ENCODE measurements around the gene TMEM132E.

The TMEM132E gene

GRCh38 chr17:34562387-34562786 lies 17.0 kb upstream of the TMEM132E start:
- H3K27ac ChIP-seq (replicated peaks) = no peak overlapping the region
- TF ChIP-seq GABPA (IDR thresholded peaks at IDR 0.05; ENCODE audit: low read depth) = no peak
- peak; percentile 20 for TF ChIP-seq CTCF (IDR thresholded peaks at IDR 0.05; ENCODE audit: insufficient read depth, low read length)
- DNase-seq (ENCODE audit: low read depth in 1 of 2, low spot score in 1 of 2) = no peak
- peaks cover 9% of the 10 kb centered on the region for H3K27me3 ChIP-seq (ENCODE audit: insufficient read depth, poor library complexity, severe bottlenecking)
- H3K4me3 ChIP-seq (replicated peaks; ENCODE audit: insufficient read depth, low read length) = no peak overlapping the region

- peaks cover 5% of the 10 kb centered on the region for H3K27me3 ChIP-seq (ENCODE audit: insufficient read depth, poor library complexity, severe bottlenecking)
- H3K4me3 ChIP-seq (replicated peaks; ENCODE audit: insufficient read depth, low read length) = no peak overlapping the region
- DNase-seq (ENCODE audit: low read depth in 1 of 2, low spot score in 1 of 2) = no peak
- TF ChIP-seq CTCF (IDR thresholded peaks at IDR 0.05; ENCODE audit: insufficient read depth, low read length) = no peak
- no peak for TF ChIP-seq POLR2AphosphoS5 (IDR thresholded peaks at IDR 0.05; ENCODE audit: low read depth)
- no peak for TF ChIP-seq GABPA (IDR thresholded peaks at IDR 0.05; ENCODE audit: low read depth)
- no peak for TF ChIP-seq REST (IDR thresholded peaks at IDR 0.05; ENCODE audit: insufficient replicate concordance, low read depth)
- TF ChIP-seq SPI1 (IDR thresholded peaks at IDR 0.05; ENCODE audit: borderline replicate concordance, low read depth) = no peak
- H3K27ac ChIP-seq (replicated peaks) = no peak overlapping the region
These were observed 13.7 kb upstream of the TMEM132E start for GRCh38 chr17:34565713-34566112.

GRCh38 chr17:34566201-34566600 lies 13.2 kb upstream of the TMEM132E start:
- TF ChIP-seq REST (IDR thresholded peaks at IDR 0.05; ENCODE audit: insufficient replicate concordance, low read depth) (no peak), SPI1 (IDR thresholded peaks at IDR 0.05; ENCODE audit: borderline replicate concordance, low read depth) (no peak), POLR2AphosphoS5 (IDR thresholded peaks at IDR 0.05; ENCODE audit: low read depth) (no peak), CTCF (IDR thresholded peaks at IDR 0.05; ENCODE audit: insufficient read depth, low read length) (no peak), GABPA (IDR thresholded peaks at IDR 0.05; ENCODE audit: low read depth) (no peak)
- DNase-seq (ENCODE audit: low read depth in 1 of 2, low spot score in 1 of 2) = no peak
- no peak overlapping the region for H3K4me3 ChIP-seq (replicated peaks; ENCODE audit: insufficient read depth, low read length)
- H3K27ac ChIP-seq (replicated peaks) = no peak overlapping the region
- peaks cover 5% of the 10 kb centered on the region for H3K27me3 ChIP-seq (ENCODE audit: insufficient read depth, poor library complexity, severe bottlenecking)

GRCh38 chr17:34566873-34567272 lies 12.5 kb upstream of the TMEM132E start:
- Histone ChIP-seq H3K27me3 (ENCODE audit: insufficient read depth, poor library complexity, severe bottlenecking) (peaks cover 5% of the 10 kb centered on the region), H3K27ac (replicated peaks) (no peak overlapping the region), H3K4me3 (replicated peaks; ENCODE audit: insufficient read depth, low read length) (no peak overlapping the region)
- TF ChIP-seq REST (IDR thresholded peaks at IDR 0.05; ENCODE audit: insufficient replicate concordance, low read depth) = no peak
- TF ChIP-seq SPI1 (IDR thresholded peaks at IDR 0.05; ENCODE audit: borderline replicate concordance, low read depth) = no peak
- no peak for TF ChIP-seq POLR2AphosphoS5 (IDR thresholded peaks at IDR 0.05; ENCODE audit: low read depth)
- TF ChIP-seq CTCF (IDR thresholded peaks at IDR 0.05; ENCODE audit: insufficient read depth, low read length) = no peak
- no peak for TF ChIP-seq GABPA (IDR thresholded peaks at IDR 0.05; ENCODE audit: low read depth)
- no peak for DNase-seq (ENCODE audit: low read depth in 1 of 2, low spot score in 1 of 2)

All from HL-60 (cell line).